Endothelial cell of umbilical vein (primary cell): ENCODE results near the gene TBL3. TPM values are rescaled to one million over a fixed set of nuclear protein-coding genes. Genes with fewer than 3 reads are reported as not detected.

Source experiments
- BruUV-seq: library from RNA; stranded (reverse); fragments of 400-500 nt; replicated peaks from 2 replicates; lab custom pipeline; 2021; lab: Mats Ljungman, UMichigan
- CTCF ChIA-PET: fragments of 300-600, 350-600 bp; sonication (Branson Sonifier 250); formaldehyde crosslinking; loops from one replicate; lab custom pipeline; 2021; ENCODE audit warnings: antibody characterized with exemption, inconsistent platforms; lab: Charles Lee
- POLR2A ChIA-PET: fragments of 300-600, 350-600 bp; sonication (Branson Sonifier 250); formaldehyde crosslinking; loops from one replicate; lab custom pipeline; 2021; ENCODE audit warnings: antibody characterized with exemption, inconsistent platforms; lab: Charles Lee
- DNase-seq: peaks from one replicate; pipeline ENCODE4 v3.0.0-alpha.2; 2011; ENCODE audit warnings: low read depth, low spot score
- FAIRE-seq: peaks from 2 replicates; lab custom pipeline; 2011; peaks lifted over from hg19 to GRCh38; lab: Jason Lieb, UNC
- H2AFZ ChIP-seq: 2 replicates; pipeline ENCODE4 v1.6.0; 2012; ENCODE audit warnings: low read depth, low read length, control low read depth, inconsistent platforms
- H3K27ac ChIP-seq: 2 replicates; pipeline ENCODE4 v1.5.1; 2011; ENCODE audit warnings: low read depth, mild to moderate bottlenecking, control low read depth, low read length, moderate library complexity; ENCODE audit not compliant: insufficient read depth
- H3K27me3 ChIP-seq, 2 experiments: 2 replicates each; pipeline versions ENCODE4 v1.6.0 to v1.6.1; 2011; ENCODE audit warnings: low read length in 2 of 2, mixed read lengths in 1 of 2; ENCODE audit not compliant: control insufficient read depth in 2 of 2, insufficient read depth in 2 of 2
- H3K36me3 ChIP-seq, 2 experiments: 2 replicates in 1 of 2; 3 replicates in 1 of 2; pipeline ENCODE4 v1.5.1; 2011; ENCODE audit warnings: low read length in 2 of 2, mild to moderate bottlenecking in 1 of 2, moderate library complexity in 1 of 2; ENCODE audit not compliant: control insufficient read depth in 2 of 2, insufficient read depth in 2 of 2; ENCODE audit errors: extremely low read depth in 1 of 2
- H3K4me1 ChIP-seq: 3 replicates; pipeline ENCODE4 v1.5.1; 2011; ENCODE audit warnings: mild to moderate bottlenecking, low read length; ENCODE audit not compliant: control insufficient read depth, insufficient read depth; ENCODE audit errors: extremely low read depth
- H3K4me2 ChIP-seq: 2 replicates; pipeline ENCODE4 v1.6.1; 2011; ENCODE audit warnings: low read length, control low read depth, mixed read lengths; ENCODE audit not compliant: insufficient read depth
- H3K4me3 ChIP-seq, 3 experiments: fragments of 200-600 bp in 1 of 3; sonication (generic), shearing (Covaris generic) in 1 of 3; replicated peaks in 1 of 3; 2 replicates each; pipeline ENCODE4 v1.5.1; 2011 to 2016; ENCODE audit warnings: control low read depth in 3 of 3, low read length in 3 of 3, mild to moderate bottlenecking in 2 of 3, inconsistent platforms in 1 of 3, low read depth in 1 of 3, moderate library complexity in 1 of 3; ENCODE audit not compliant: insufficient read depth in 1 of 3
- H3K79me2 ChIP-seq: 2 replicates; pipeline ENCODE4 v1.6.0; 2012; ENCODE audit warnings: low read length, inconsistent platforms; ENCODE audit not compliant: control insufficient read depth, insufficient read depth
- H3K9ac ChIP-seq: replicated peaks from 2 replicates; pipeline ENCODE3; 2011; ENCODE audit warnings: low read length, control low read depth; ENCODE audit not compliant: insufficient read depth; ENCODE audit errors: extremely low read depth
- H3K9me1 ChIP-seq: replicated peaks from 3 replicates; pipeline ENCODE4 v1.6.0; 2011; ENCODE audit warnings: mild to moderate bottlenecking, low read length; ENCODE audit not compliant: control insufficient read depth, insufficient read depth; ENCODE audit errors: extremely low read depth
- H3K9me3 ChIP-seq: replicated peaks from 2 replicates; pipeline ENCODE4 v1.5.1; 2012; ENCODE audit warnings: low read length, inconsistent platforms; ENCODE audit not compliant: control insufficient read depth, insufficient read depth
- H4K20me1 ChIP-seq: replicated peaks from 2 replicates; pipeline ENCODE3; 2011; ENCODE audit warnings: mild to moderate bottlenecking, low read length; ENCODE audit not compliant: control insufficient read depth, insufficient read depth; ENCODE audit errors: extremely low read depth
- EZH2 ChIP-seq: IDR thresholded peaks from 2 replicates; pipeline ENCODE4 v1.6.1; 2012; ENCODE audit warnings: borderline replicate concordance, low read depth, mild to moderate bottlenecking, moderate library complexity, low read length, inconsistent platforms; ENCODE audit not compliant: severe bottlenecking
- FOS ChIP-seq: IDR thresholded peaks from 2 replicates; pipeline ENCODE4 v1.6.1; 2011; ENCODE audit warnings: mild to moderate bottlenecking, low read length, moderate library complexity, borderline replicate concordance; ENCODE audit not compliant: insufficient read depth
- GATA2 ChIP-seq: IDR thresholded peaks from 2 replicates; pipeline ENCODE4 v1.7.0; 2011; ENCODE audit warnings: low read depth, mild to moderate bottlenecking, moderate library complexity, mixed read lengths, low read length; ENCODE audit not compliant: insufficient read length, insufficient read depth
- JUN ChIP-seq: IDR thresholded peaks from 2 replicates; pipeline ENCODE4 v1.6.1; 2011; ENCODE audit warnings: borderline replicate concordance, low read depth; ENCODE audit not compliant: insufficient read length, insufficient read depth
- MAX ChIP-seq: IDR thresholded peaks from 2 replicates; pipeline ENCODE4 v1.6.1; 2011; ENCODE audit not compliant: insufficient read depth, insufficient read length
- MYC ChIP-seq: IDR thresholded peaks from one replicate; pipeline ENCODE4 v1.6.1; 2011; ENCODE audit warnings: mild to moderate bottlenecking, low read depth, low read length
- POLR2A ChIP-seq: IDR thresholded peaks from 2 replicates; pipeline ENCODE4 v1.6.1; 2012; ENCODE audit warnings: low read depth, mild to moderate bottlenecking, control low read depth, low read length
- POLR2AphosphoS5 ChIP-seq: IDR thresholded peaks from 2 replicates; pipeline ENCODE4 v1.6.1; 2012; ENCODE audit warnings: low read depth, mild to moderate bottlenecking, control low read depth, low read length, moderate library complexity; ENCODE audit not compliant: insufficient read depth
- dilution Hi-C: fragments of 300-500 bp; cut with MboI; formaldehyde crosslinking; loops from one replicate; pipeline ENCODE4 v1.15.0; 2019; ENCODE audit warnings: low sequenced_read_pairs; ENCODE audit not compliant: extremely low pct_ligation_motif_present
- intact Hi-C: fragments of 100-400 bp; cut with micrococcal nuclease; formaldehyde crosslinking; loops from one replicate; pipeline ENCODE4 v1.10.0; 2022
- polyA plus RNA-seq, 4 experiments: library from polyadenylated mRNA; depleted of rRNA in 3 of 4; stranded (reverse) in 3 of 4; unstranded in 1 of 4; fragments of >200 nt; gene quantifications; 2 replicates each; pipeline versions ENCODE4 v1.2.1 to v1.2.3, GENCODE V29; 2011 to 2012; ENCODE audit warnings: missing spikeins in 1 of 4
- total RNA-seq: library from RNA; stranded (reverse); gene quantifications from 2 replicates; pipeline ENCODE4 v1.2.3, GENCODE V29; 2021
- TF ChIP-seq, protein P1 (sequence below), 2 donors: IDR thresholded peaks; 1 replicate in 1 of 2; 2 replicates in 1 of 2; pipeline ENCODE4 v1.5.1; 2011; ENCODE audit warnings: low read length in 2 of 2, mild to moderate bottlenecking in 2 of 2, moderate library complexity in 2 of 2, control low read depth in 1 of 2, inconsistent platforms in 1 of 2, low read depth in 1 of 2; ENCODE audit not compliant: insufficient read depth in 1 of 2; ENCODE audit errors: extremely low read depth in 1 of 2

The TBL3 gene
- total and polyA plus RNA-seq, 2 donors (not counting 3 experiments of a cell fraction or from before 2014, with no cell fraction given) = 42.2 to 77.1 TPM

- intact Hi-C loops (loop anchor here (1.0 to 2.0 kb wide), 2 partner anchors 14 to 66 kb away; partner anchors contain the start of gene MSRB1), dilution Hi-C loops (no loop called here)
- FAIRE-seq (no peak), DNase-seq (no peak)
- no peak overlapping the region for H3K9ac ChIP-seq
- no peaks in the 10 kb centered on the region for H3K27me3 ChIP-seq
- TF ChIP-seq POLR2AphosphoS5 (no peak), GATA2 (no peak), EZH2 (no peak), POLR2A (no peak), FOS (no peak), JUN (no peak), MYC (no peak), MAX (no peak)
- TF ChIP-seq, protein P1, sequence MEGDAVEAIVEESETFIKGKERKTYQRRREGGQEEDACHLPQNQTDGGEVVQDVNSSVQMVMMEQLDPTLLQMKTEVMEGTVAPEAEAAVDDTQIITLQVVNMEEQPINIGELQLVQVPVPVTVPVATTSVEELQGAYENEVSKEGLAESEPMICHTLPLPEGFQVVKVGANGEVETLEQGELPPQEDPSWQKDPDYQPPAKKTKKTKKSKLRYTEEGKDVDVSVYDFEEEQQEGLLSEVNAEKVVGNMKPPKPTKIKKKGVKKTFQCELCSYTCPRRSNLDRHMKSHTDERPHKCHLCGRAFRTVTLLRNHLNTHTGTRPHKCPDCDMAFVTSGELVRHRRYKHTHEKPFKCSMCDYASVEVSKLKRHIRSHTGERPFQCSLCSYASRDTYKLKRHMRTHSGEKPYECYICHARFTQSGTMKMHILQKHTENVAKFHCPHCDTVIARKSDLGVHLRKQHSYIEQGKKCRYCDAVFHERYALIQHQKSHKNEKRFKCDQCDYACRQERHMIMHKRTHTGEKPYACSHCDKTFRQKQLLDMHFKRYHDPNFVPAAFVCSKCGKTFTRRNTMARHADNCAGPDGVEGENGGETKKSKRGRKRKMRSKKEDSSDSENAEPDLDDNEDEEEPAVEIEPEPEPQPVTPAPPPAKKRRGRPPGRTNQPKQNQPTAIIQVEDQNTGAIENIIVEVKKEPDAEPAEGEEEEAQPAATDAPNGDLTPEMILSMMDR (IDR thresholded peaks at IDR 0.05; ENCODE audit: extremely low read depth in 1 of 2, insufficient read depth in 1 of 2, low read depth in 1 of 2, low read length in 2 of 2) = no peak
- no peaks in the 10 kb centered on the region for H3K36me3 ChIP-seq
- H3K27ac ChIP-seq = no peak overlapping the region
- H3K4me2 ChIP-seq = peak overlapping the region; percentile 62
- POLR2A ChIA-PET = no interaction called here
- no peaks in the 10 kb centered on the region for H3K79me2 ChIP-seq
- peak overlapping the region in 2 of 3 experiments; percentile 50 to 53 for H3K4me3 ChIP-seq
- no TSS peak for BruUV-seq
- no peaks in the 10 kb centered on the region for H4K20me1 ChIP-seq
- CTCF ChIA-PET = interaction anchor here (0.5 to 1.6 kb wide), 14 partner anchors 13 to 1853 kb away, joined by 3 to 12 read pairs (median 4); no protein-coding TSS in a partner anchor
- H2AFZ ChIP-seq = peak overlapping the region; percentile 93
- no peaks in the 10 kb centered on the region for H3K9me3 ChIP-seq
- H3K4me1 ChIP-seq = no peaks in the 10 kb centered on the region
- no peaks in the 10 kb centered on the region for H3K9me1 ChIP-seq
Observed at GRCh38 chr16:1929105-1929504, 42.7 kb upstream of the TBL3 start.
